ENCODE data around the gene IQCH.

DNA sequence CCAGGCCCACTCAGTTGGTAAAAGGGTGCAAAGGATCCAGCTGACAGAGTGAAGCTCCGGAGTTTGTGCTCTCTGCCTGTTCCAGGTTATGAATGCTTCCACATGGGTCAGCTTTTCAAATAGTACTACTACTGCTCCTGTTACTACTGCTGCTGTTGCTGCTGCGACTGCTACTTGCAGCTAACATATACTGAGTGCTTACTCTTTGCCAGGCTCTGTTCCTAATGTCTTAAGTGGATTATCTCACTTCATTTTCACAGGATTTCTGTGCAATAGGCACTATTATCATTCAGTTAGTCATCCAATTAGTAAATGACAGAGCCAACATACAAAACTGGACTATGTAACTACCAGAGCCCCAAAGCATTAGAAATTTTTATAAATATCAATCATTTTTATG lies 106.5 kb downstream of the IQCH start:
- no peak for TF ChIP-seq CTCF (IDR thresholded peaks at IDR 0.05)
- TF ChIP-seq EP300 (IDR thresholded peaks at IDR 0.05; ENCODE audit: low read depth) = no peak
- no peak for TF ChIP-seq POLR2AphosphoS5 (IDR thresholded peaks at IDR 0.05)
- no peak for TF ChIP-seq POLR2A (IDR thresholded peaks at IDR 0.05)

Measured in transverse colon (tissue), 4 donors.